ENCODE data around the gene LTBP1.

The LTBP1 gene

GRCh38 chr2:33130054-33130447, 183.3 kb downstream of the LTBP1 start:
- no peak for ATAC-seq (replicated peaks; ENCODE audit: extremely low read depth, poor library complexity, severe bottlenecking)
- Mint-ChIP-seq H3K27ac (ENCODE audit: low read depth) (no peak overlapping the region), H3K27me3 (peaks cover 31% of the 10 kb centered on the region), H3K36me3 (ENCODE audit: insufficient read depth) (no peaks in the 10 kb centered on the region), H3K4me3 (no peak overlapping the region), H3K9me3 (no peaks in the 10 kb centered on the region), H3K4me1 (no peaks in the 10 kb centered on the region)
- DNase-seq (ENCODE audit: low spot score in 2 of 2) = no peak

GRCh38 chr2:33130544-33130943, 183.8 kb downstream of the LTBP1 start:
- Mint-ChIP-seq H3K9me3 (no peaks in the 10 kb centered on the region), H3K36me3 (ENCODE audit: insufficient read depth) (no peaks in the 10 kb centered on the region), H3K27me3 (peaks cover 36% of the 10 kb centered on the region), H3K27ac (ENCODE audit: low read depth) (no peak overlapping the region), H3K4me3 (no peak overlapping the region), H3K4me1 (no peaks in the 10 kb centered on the region)
- DNase-seq (ENCODE audit: low spot score in 2 of 2) (no peak), ATAC-seq (replicated peaks; ENCODE audit: extremely low read depth, poor library complexity, severe bottlenecking) (no peak)

DNA sequence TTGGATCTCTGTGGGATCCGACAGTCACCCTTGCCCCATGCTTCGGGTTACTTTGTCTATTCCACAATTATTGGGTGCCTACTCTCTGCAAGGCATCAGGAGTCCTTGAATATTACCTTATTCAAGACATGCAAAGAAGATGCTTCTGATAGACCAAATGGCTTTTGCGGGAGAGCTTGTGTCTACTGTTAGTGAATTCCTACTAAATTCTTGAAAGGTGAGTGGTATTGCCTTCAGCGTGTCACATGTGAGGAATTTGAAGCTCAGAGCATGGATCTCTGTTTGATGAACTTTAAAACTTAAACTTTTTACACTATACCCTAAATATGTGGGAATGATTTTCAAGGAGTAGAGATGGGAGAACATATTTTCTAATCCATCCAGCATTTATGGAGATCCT, 184.4 kb downstream of the LTBP1 start:
- H3K4me3 Mint-ChIP-seq = no peak overlapping the region
- no peaks in the 10 kb centered on the region for H3K36me3 Mint-ChIP-seq (ENCODE audit: insufficient read depth)
- H3K27me3 Mint-ChIP-seq = peaks cover 40% of the 10 kb centered on the region
- no peaks in the 10 kb centered on the region for H3K4me1 Mint-ChIP-seq
- ATAC-seq (replicated peaks; ENCODE audit: extremely low read depth, poor library complexity, severe bottlenecking) (no peak), DNase-seq (ENCODE audit: low spot score in 2 of 2) (no peak)
- no peaks in the 10 kb centered on the region for H3K9me3 Mint-ChIP-seq
- no peak overlapping the region for H3K27ac Mint-ChIP-seq (ENCODE audit: low read depth)

DNA sequence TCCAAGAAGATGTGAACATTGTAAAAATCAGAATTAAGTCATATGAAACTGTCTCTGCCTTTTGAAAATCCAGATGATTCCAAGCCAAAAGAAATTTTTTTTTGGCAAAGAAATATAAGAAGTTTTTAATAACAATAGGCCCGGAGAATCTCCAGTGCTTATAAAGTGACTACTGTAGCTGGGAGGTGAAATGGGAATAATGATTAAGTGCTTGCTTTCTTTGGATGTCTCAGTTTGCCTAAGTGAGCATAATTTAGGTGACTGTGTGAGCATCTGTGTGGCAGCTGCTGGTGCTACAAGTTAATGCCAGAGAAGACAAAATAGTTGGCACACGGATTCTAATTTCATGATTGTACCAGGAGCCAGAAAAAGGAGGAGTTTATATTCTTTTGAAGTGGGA, 185.0 kb downstream of the LTBP1 start:
- DNase-seq (ENCODE audit: low spot score in 2 of 2) (no peak), ATAC-seq (replicated peaks; ENCODE audit: extremely low read depth, poor library complexity, severe bottlenecking) (no peak)
- H3K4me3 Mint-ChIP-seq = no peak overlapping the region
- no peak overlapping the region for H3K27ac Mint-ChIP-seq (ENCODE audit: low read depth)
- H3K9me3 Mint-ChIP-seq = no peaks in the 10 kb centered on the region
- no peaks in the 10 kb centered on the region for H3K36me3 Mint-ChIP-seq (ENCODE audit: insufficient read depth)
- H3K27me3 Mint-ChIP-seq = peaks cover 40% of the 10 kb centered on the region
- H3K4me1 Mint-ChIP-seq = no peaks in the 10 kb centered on the region

DNA sequence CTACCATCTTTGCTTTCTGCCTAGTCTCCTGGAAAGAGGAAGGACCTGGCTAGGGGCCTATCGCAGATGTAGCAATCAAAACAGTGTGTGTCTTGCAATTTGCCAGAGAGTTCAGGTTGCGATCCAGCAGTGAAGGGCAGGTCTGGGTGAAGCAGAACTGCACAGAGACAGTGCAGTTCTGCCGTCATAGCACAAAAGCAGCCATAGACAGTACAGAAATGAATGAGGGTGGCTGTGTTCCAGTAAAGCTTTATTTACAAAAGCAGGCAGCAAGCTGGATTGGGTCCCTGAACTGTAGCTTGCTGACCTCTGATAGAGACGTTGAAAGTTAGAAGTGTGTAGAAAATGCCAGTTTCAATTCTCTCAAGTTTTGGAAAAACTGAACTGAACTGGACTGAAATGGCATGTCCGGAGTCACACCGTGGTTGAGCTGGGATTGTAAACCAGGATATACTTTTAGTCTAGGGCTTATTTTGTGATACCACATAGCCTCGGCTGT, 186.8 kb downstream of the LTBP1 start:
- no peak overlapping the region for H3K4me3 Mint-ChIP-seq
- H3K9me3 Mint-ChIP-seq = no peaks in the 10 kb centered on the region

DNA sequence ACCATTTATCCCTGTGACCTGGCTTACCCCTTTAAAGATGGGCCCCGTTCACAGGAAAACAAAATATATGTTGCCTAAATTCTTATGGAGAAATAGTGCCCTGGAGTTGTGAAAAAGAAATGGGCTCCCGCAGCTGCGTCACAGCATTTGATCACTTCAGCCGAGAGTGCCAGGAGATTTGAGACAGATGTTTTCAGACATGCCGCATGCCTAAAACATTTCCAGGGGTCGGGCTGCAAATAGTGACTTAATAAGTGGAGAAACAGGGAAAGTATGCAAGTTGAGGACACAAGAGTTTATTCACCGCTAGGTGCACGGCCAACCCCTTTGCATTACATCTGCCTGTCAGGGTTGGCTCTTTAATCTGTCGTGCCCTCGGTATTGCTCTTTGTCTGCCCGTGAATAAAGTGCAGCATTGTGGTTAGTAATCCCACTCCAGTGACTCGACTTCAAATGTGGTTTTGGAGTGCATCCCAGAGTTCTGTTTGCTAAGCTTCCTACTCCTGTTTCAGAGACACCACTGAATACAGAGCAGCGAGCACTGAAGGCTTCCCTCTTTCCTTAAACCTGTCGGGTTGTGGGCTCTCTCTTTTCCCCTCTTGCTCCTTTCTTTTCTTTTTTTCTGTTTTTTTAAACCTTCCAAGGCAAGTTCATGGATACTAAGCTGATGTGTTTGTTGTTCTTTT, 187.5 kb downstream of the LTBP1 start:
- peaks cover 19% of the 10 kb centered on the region for H3K27me3 Mint-ChIP-seq
- DNase-seq (ENCODE audit: low spot score in 2 of 2) (no peak), ATAC-seq (replicated peaks; ENCODE audit: extremely low read depth, poor library complexity, severe bottlenecking) (no peak)
- H3K36me3 Mint-ChIP-seq (ENCODE audit: insufficient read depth) = no peaks in the 10 kb centered on the region
- no peak overlapping the region for H3K27ac Mint-ChIP-seq (ENCODE audit: low read depth)
- no peaks in the 10 kb centered on the region for H3K4me1 Mint-ChIP-seq
- no peak overlapping the region for H3K4me3 Mint-ChIP-seq
- H3K9me3 Mint-ChIP-seq = no peaks in the 10 kb centered on the region

More for the DNA sequence above, 186.8 kb downstream of the LTBP1 start:
- Mint-ChIP-seq H3K4me1 (no peaks in the 10 kb centered on the region), H3K27ac (ENCODE audit: low read depth) (no peak overlapping the region), H3K36me3 (ENCODE audit: insufficient read depth) (no peaks in the 10 kb centered on the region), H3K27me3 (peaks cover 24% of the 10 kb centered on the region)
- DNase-seq (ENCODE audit: low spot score in 2 of 2) = no peak
- ATAC-seq (replicated peaks; ENCODE audit: extremely low read depth, poor library complexity, severe bottlenecking) = no peak

- peaks cover 26% of the 10 kb centered on the region for H3K27me3 Mint-ChIP-seq
- H3K36me3 Mint-ChIP-seq (ENCODE audit: insufficient read depth) = no peaks in the 10 kb centered on the region
- no peaks in the 10 kb centered on the region for H3K9me3 Mint-ChIP-seq
- no peak overlapping the region for H3K4me3 Mint-ChIP-seq
- no peaks in the 10 kb centered on the region for H3K4me1 Mint-ChIP-seq
- ATAC-seq (replicated peaks; ENCODE audit: extremely low read depth, poor library complexity, severe bottlenecking) (no peak), DNase-seq (ENCODE audit: low spot score in 2 of 2) (no peak)
- no peak overlapping the region for H3K27ac Mint-ChIP-seq (ENCODE audit: low read depth)
Measured at GRCh38 chr2:33134791-33135560, 188.2 kb downstream of the LTBP1 start.

DNA sequence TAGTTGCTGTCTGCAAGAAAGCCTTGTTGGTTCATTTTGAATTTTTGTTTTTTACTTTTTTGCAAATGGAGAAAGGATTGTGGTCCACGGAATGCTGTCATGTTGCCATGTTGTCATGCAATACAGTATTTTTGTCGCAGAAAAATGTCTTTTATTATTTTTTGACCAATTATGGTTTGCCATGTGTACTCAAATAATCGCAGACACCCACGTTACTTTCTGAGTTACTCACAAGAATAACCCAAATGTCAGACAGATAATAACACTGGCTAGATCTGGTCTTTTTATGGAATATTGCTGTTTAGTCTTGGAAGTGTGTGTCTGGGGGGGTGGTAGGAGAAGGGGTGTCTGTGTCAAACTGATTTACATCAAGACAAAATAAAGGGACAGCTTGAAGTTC, 188.9 kb downstream of the LTBP1 start:
- H3K9me3 Mint-ChIP-seq = no peaks in the 10 kb centered on the region
- H3K27ac Mint-ChIP-seq (ENCODE audit: low read depth) = no peak overlapping the region
- H3K36me3 Mint-ChIP-seq (ENCODE audit: insufficient read depth) = no peaks in the 10 kb centered on the region
- peaks cover 27% of the 10 kb centered on the region for H3K27me3 Mint-ChIP-seq
- H3K4me1 Mint-ChIP-seq = no peaks in the 10 kb centered on the region
- no peak overlapping the region for H3K4me3 Mint-ChIP-seq
- ATAC-seq (replicated peaks; ENCODE audit: extremely low read depth, poor library complexity, severe bottlenecking) (no peak), DNase-seq (ENCODE audit: low spot score in 2 of 2) (no peak)

DNA sequence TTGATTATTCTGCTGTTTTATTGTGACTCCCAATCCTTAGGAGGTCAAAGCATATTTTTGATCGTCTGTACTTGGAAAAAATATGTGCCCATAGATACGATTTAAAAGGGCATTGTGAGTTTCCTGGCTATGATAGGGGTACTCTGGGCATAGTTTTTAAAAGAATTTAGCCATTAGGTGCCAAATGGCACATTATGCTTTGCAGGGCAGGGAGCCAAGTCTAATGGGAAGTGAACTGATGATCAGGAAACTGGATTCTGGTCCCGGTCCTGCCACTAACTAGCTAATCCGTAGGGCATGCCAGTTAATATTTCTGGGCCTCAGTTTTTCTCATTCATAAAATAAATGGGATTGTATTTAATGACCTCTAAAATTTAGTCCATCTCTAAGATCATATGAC, 189.3 kb downstream of the LTBP1 start:
- peaks cover 27% of the 10 kb centered on the region for H3K27me3 Mint-ChIP-seq
- H3K4me1 Mint-ChIP-seq = no peaks in the 10 kb centered on the region

DNA sequence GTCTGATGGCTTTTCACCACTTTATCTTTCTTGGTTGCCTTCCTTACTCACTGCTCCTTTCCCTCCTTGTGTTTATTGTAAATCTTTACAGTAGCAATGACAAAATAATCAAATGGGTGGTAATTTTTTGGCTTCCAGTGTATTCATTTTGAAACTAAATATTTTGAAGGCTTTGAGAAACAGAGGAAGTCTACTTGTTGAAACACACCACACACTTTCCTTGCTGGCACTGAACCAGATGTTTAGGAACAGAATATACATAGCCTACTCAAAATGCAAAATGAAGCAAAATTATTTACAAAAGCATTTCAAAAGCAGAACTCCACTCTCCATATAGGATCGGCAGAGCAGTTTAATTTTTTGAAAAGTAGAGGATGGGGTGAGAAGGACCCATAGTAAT, 189.8 kb downstream of the LTBP1 start:
- H3K36me3 Mint-ChIP-seq (ENCODE audit: insufficient read depth) = no peaks in the 10 kb centered on the region
- no peaks in the 10 kb centered on the region for H3K4me1 Mint-ChIP-seq
- DNase-seq (ENCODE audit: low spot score in 2 of 2) (no peak), ATAC-seq (replicated peaks; ENCODE audit: extremely low read depth, poor library complexity, severe bottlenecking) (no peak)
- no peak overlapping the region for H3K4me3 Mint-ChIP-seq
- H3K27ac Mint-ChIP-seq (ENCODE audit: low read depth) = no peak overlapping the region
- H3K27me3 Mint-ChIP-seq = peaks cover 30% of the 10 kb centered on the region
- H3K9me3 Mint-ChIP-seq = no peaks in the 10 kb centered on the region

More for the DNA sequence above, 189.3 kb downstream of the LTBP1 start:
- no peaks in the 10 kb centered on the region for H3K9me3 Mint-ChIP-seq
- no peaks in the 10 kb centered on the region for H3K36me3 Mint-ChIP-seq (ENCODE audit: insufficient read depth)
- no peak overlapping the region for H3K4me3 Mint-ChIP-seq
- no peak for ATAC-seq (replicated peaks; ENCODE audit: extremely low read depth, poor library complexity, severe bottlenecking)
- H3K27ac Mint-ChIP-seq (ENCODE audit: low read depth) = no peak overlapping the region
- no peak for DNase-seq (ENCODE audit: low spot score in 2 of 2)

DNA sequence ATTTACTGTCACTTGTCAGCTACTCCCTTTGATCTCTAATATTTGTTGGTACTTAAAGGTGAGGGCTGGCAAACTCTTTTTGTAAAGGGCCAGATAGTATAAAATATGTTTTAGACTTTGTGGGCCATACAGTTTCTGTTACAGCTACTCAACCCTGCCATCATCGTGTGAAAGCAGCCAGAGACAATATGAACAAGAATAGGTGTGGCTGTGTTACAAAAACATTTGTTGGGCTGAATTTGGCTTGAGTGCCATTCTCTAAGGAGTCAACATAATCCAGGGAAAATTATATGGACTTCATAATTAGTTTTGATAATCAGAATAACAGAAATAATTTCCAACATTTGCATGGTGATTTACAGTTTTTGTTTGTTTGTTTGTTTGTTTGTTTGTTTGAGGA, 190.6 kb downstream of the LTBP1 start:
- Mint-ChIP-seq H3K27me3 (peaks cover 37% of the 10 kb centered on the region), H3K36me3 (ENCODE audit: insufficient read depth) (no peaks in the 10 kb centered on the region), H3K27ac (ENCODE audit: low read depth) (no peak overlapping the region), H3K4me3 (no peak overlapping the region), H3K4me1 (no peaks in the 10 kb centered on the region), H3K9me3 (no peaks in the 10 kb centered on the region)
- ATAC-seq (replicated peaks; ENCODE audit: extremely low read depth, poor library complexity, severe bottlenecking) (no peak), DNase-seq (ENCODE audit: low spot score in 2 of 2) (no peak)

- H3K9me3 Mint-ChIP-seq = no peaks in the 10 kb centered on the region
Measured at GRCh38 chr2:33139949-33140348, 193.2 kb downstream of the LTBP1 start.

GRCh38 chr2:33141476-33141875, 194.7 kb downstream of the LTBP1 start:
- Mint-ChIP-seq H3K4me1 (no peaks in the 10 kb centered on the region), H3K27me3 (peaks cover 54% of the 10 kb centered on the region), H3K4me3 (no peak overlapping the region), H3K9me3 (no peaks in the 10 kb centered on the region), H3K27ac (ENCODE audit: low read depth) (no peak overlapping the region), H3K36me3 (ENCODE audit: insufficient read depth) (no peaks in the 10 kb centered on the region)
- no peak for DNase-seq (ENCODE audit: low spot score in 2 of 2)
- no peak for ATAC-seq (replicated peaks; ENCODE audit: extremely low read depth, poor library complexity, severe bottlenecking)

More at GRCh38 chr2:33139949-33140348, 193.2 kb downstream of the LTBP1 start:
- H3K4me1 Mint-ChIP-seq = no peaks in the 10 kb centered on the region
- no peak overlapping the region for H3K27ac Mint-ChIP-seq (ENCODE audit: low read depth)
- no peaks in the 10 kb centered on the region for H3K36me3 Mint-ChIP-seq (ENCODE audit: insufficient read depth)
- DNase-seq (ENCODE audit: low spot score in 2 of 2) (no peak), ATAC-seq (replicated peaks; ENCODE audit: extremely low read depth, poor library complexity, severe bottlenecking) (no peak)
- peaks cover 58% of the 10 kb centered on the region for H3K27me3 Mint-ChIP-seq
- H3K4me3 Mint-ChIP-seq = no peak overlapping the region

All from central memory CD8-positive, alpha-beta T cell (primary cell).